A673 (cell line): Measurements from ENCODE around the gene SLC4A7.

Experiments used
- EZH2 ChIP-seq: fragments of 200-600 bp; sonication (generic); IDR thresholded peaks from 2 replicates; pipeline ENCODE4 v1.6.1; 2017; ENCODE audit warnings: borderline replicate concordance, low read depth, mild to moderate bottlenecking, mixed read lengths, antibody characterized with exemption, low read length; ENCODE audit not compliant: poor library complexity, severe bottlenecking
- TF ChIP-seq, protein P1 (sequence below): fragments of 300-800, 200-600 bp; sonication (generic); conservative IDR thresholded peaks from 2 replicates; pipeline ENCODE4 v1.5.1; 2017; ENCODE audit warnings: low read depth, mild to moderate bottlenecking, antibody characterized with exemption, low read length, moderate library complexity, mixed read lengths

DNA sequence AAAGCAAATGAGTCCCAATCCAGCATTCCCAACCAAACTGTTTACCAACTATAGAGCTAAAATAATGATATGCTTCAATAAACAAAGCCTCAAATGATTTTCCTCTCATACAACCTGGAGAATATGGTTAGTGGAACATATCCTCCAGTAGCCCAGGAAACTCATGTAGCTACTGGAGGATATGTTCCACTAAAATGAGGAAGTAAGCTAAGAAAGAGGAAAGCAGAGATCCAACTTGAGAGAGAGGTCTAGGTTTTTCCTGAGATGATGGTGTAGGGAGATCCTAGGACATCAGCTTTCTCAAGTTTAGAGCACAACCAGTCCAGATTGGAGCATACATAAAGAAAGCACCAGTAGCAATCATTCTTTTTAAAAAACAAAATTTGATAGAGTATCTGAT is 44.6 kb upstream of the SLC4A7 start:
- TF ChIP-seq, protein P1, sequence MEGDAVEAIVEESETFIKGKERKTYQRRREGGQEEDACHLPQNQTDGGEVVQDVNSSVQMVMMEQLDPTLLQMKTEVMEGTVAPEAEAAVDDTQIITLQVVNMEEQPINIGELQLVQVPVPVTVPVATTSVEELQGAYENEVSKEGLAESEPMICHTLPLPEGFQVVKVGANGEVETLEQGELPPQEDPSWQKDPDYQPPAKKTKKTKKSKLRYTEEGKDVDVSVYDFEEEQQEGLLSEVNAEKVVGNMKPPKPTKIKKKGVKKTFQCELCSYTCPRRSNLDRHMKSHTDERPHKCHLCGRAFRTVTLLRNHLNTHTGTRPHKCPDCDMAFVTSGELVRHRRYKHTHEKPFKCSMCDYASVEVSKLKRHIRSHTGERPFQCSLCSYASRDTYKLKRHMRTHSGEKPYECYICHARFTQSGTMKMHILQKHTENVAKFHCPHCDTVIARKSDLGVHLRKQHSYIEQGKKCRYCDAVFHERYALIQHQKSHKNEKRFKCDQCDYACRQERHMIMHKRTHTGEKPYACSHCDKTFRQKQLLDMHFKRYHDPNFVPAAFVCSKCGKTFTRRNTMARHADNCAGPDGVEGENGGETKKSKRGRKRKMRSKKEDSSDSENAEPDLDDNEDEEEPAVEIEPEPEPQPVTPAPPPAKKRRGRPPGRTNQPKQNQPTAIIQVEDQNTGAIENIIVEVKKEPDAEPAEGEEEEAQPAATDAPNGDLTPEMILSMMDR, result no peak
- no peak for TF ChIP-seq EZH2
